Ovary (tissue), 3 donors: ENCODE data around the gene DBNDD2.

ENCODE experiments used
- CTCF ChIP-seq, 3 donors: fragments of 450-650 bp in 2 of 3; fragments of 200-600 bp in 1 of 3; IDR thresholded peaks; one replicate each; pipeline versions ENCODE4 v1.5.1 to v1.8.0; 2016 to 2022; ENCODE audit warnings: antibody characterized with exemption in 3 of 3, mild to moderate bottlenecking in 1 of 3
- POLR2A ChIP-seq: fragments of 450-650 bp; IDR thresholded peaks from one replicate; pipeline ENCODE4 v1.6.1; 2017; ENCODE audit warnings: antibody characterized with exemption, mild to moderate bottlenecking, moderate library complexity
- donor health status: DM: no; HTN: no; CAD: no.

GRCh38 chr20:45433316-45433715 lies 25.2 kb downstream of the DBNDD2 start:
- no peak for TF ChIP-seq CTCF (IDR thresholded peaks at IDR 0.05)
- no peak for TF ChIP-seq POLR2A
